GM12875 (cell line): ENCODE data around the gene SETBP1.

Experiments
- H3K4me3 ChIP-seq: one replicate; pipeline ENCODE4 v1.5.1; 2011; ENCODE audit warnings: low read depth, low read length, control low read depth
- CTCF ChIP-seq: IDR thresholded peaks from 2 replicates; pipeline ENCODE4 v1.5.1; 2011; ENCODE audit warnings: low read depth, mild to moderate bottlenecking, control low read depth, inconsistent platforms, low read length, moderate library complexity, borderline replicate concordance; ENCODE audit not compliant: insufficient read depth

SETBP1 gene

GRCh38 chr18:45090526-45091140 is 409.9 kb downstream of the SETBP1 start:
- TF ChIP-seq CTCF: no peak
- no peak overlapping the region for H3K4me3 ChIP-seq

- H3K4me3 ChIP-seq: no peak overlapping the region
- no peak for TF ChIP-seq CTCF
Measured at GRCh38 chr18:45100321-45101105, 419.8 kb downstream of the SETBP1 start.

GRCh38 chr18:45102126-45102525 is 421.4 kb downstream of the SETBP1 start:
- no peak overlapping the region for H3K4me3 ChIP-seq
- TF ChIP-seq CTCF: no peak

- TF ChIP-seq CTCF: 0 out of 2 replicates have a peak, but pooled peaks have one; percentile 3
- no peak overlapping the region for H3K4me3 ChIP-seq
Measured at GRCh38 chr18:45102863-45103262, 422.2 kb downstream of the SETBP1 start.

GRCh38 chr18:45103319-45104048 is 422.8 kb downstream of the SETBP1 start:
- peak overlapping the region; percentile 6 for H3K4me3 ChIP-seq
- TF ChIP-seq CTCF: no peak

- no peak overlapping the region for H3K4me3 ChIP-seq
Measured at GRCh38 chr18:45104049-45104395, 423.3 kb downstream of the SETBP1 start.

More at GRCh38 chr18:45104049-45104395, 423.3 kb downstream of the SETBP1 start:
- TF ChIP-seq CTCF: no peak
